ENCODE measurements around the gene CHDH.

- no peak for TF ChIP-seq ZNF274 (IDR thresholded peaks at IDR 0.05; ENCODE audit: low read depth, low read length)
- no peak for TF ChIP-seq YY1 (IDR thresholded peaks at IDR 0.05; ENCODE audit: insufficient read depth, insufficient read length)
These were observed 33.0 kb downstream of the CHDH start for GRCh38 chr3:53813229-53813628.
